ENCODE data around the gene MT1G. TPM values are rescaled to one million over a fixed set of nuclear protein-coding genes. Genes with fewer than 3 reads are reported as not detected.

The MT1G gene
- total and polyA plus RNA-seq, 4 donors, result 152 to 9,444 (median 3,398) TPM

- no peak for TF ChIP-seq REST (IDR thresholded peaks at IDR 0.05)
Measured at GRCh38 chr16:56636616-56637413, 31.1 kb downstream of the MT1G start (continued).

- no peak for DNase-seq (ENCODE audit: low spot score)
- WGBS, result 65% methylated on average over 40 of the region's 40 CpGs
- Histone ChIP-seq H3K9ac (ENCODE audit: low read depth in 1 of 2, low read length in 2 of 2) (no peak overlapping the region), H3K27ac (ENCODE audit: low read depth in 1 of 2, low read length in 2 of 2) (no peak overlapping the region), H3K27me3 (ENCODE audit: control insufficient read depth in 4 of 4, insufficient read depth in 4 of 4, low read length in 3 of 4) (no peaks in the 10 kb centered on the region), H3K4me1 (ENCODE audit: control insufficient read depth in 4 of 4, insufficient read depth in 4 of 4, low read length in 3 of 4) (peaks cover 0 to 39% (median 14%) of the 10 kb centered on the region in 4 donors), H3K4me3 (ENCODE audit: low read depth in 1 of 3, low read length in 3 of 3) (no peak overlapping the region), H3K9me3 (ENCODE audit: control insufficient read depth in 4 of 4, low read length in 3 of 4) (no peaks in the 10 kb centered on the region), H3K36me3 (ENCODE audit: control insufficient read depth in 4 of 4, insufficient read depth in 3 of 4, low read depth in 1 of 4, low read length in 3 of 4) (no peaks in the 10 kb centered on the region)
- no peak for TF ChIP-seq FOXA1 (IDR thresholded peaks at IDR 0.05)
- no peak for TF ChIP-seq HNF4A (conservative IDR thresholded peaks at IDR 0.05)
- TF ChIP-seq MAX (IDR thresholded peaks at IDR 0.05), result no peak
- no peak for TF ChIP-seq ATF3 (IDR thresholded peaks at IDR 0.05)
- TF ChIP-seq SP1 (IDR thresholded peaks at IDR 0.05), result no peak
- no peak for TF ChIP-seq FOXA2 (IDR thresholded peaks at IDR 0.05)
- TF ChIP-seq NR2F2 (IDR thresholded peaks at IDR 0.05), result no peak
- no peak for TF ChIP-seq RXRA (IDR thresholded peaks at IDR 0.05)
- no peak for TF ChIP-seq RAD21 (IDR thresholded peaks at IDR 0.05)
Measured at GRCh38 chr16:56635441-56635967, 32.4 kb downstream of the MT1G start.

- H3K27me3 ChIP-seq (ENCODE audit: control insufficient read depth in 4 of 4, insufficient read depth in 4 of 4, low read length in 3 of 4), result no peaks in the 10 kb centered on the region
- H3K36me3 ChIP-seq (ENCODE audit: control insufficient read depth in 4 of 4, insufficient read depth in 3 of 4, low read depth in 1 of 4, low read length in 3 of 4), result no peaks in the 10 kb centered on the region
- no peak overlapping the region for H3K9ac ChIP-seq (ENCODE audit: low read depth in 1 of 2, low read length in 2 of 2)
- H3K4me1 ChIP-seq (ENCODE audit: control insufficient read depth in 4 of 4, insufficient read depth in 4 of 4, low read length in 3 of 4), result peaks cover 3 to 43% (median 14%) of the 10 kb centered on the region in 4 donors
- no peak for DNase-seq (ENCODE audit: low spot score)
- no peaks in the 10 kb centered on the region for H3K9me3 ChIP-seq (ENCODE audit: control insufficient read depth in 4 of 4, low read length in 3 of 4)
- no peak overlapping the region for H3K27ac ChIP-seq (ENCODE audit: low read depth in 1 of 2, low read length in 2 of 2)
- 71% methylated on average over 47 of the region's 47 CpGs for WGBS
- H3K4me3 ChIP-seq (ENCODE audit: low read depth in 1 of 3, low read length in 3 of 3), result peak overlapping the region in 1 of 3 donors; percentile 93
- TF ChIP-seq GABPA (IDR thresholded peaks at IDR 0.05 in 1 of 2, conservative IDR thresholded peaks at IDR 0.05 in 1 of 2) (no peak), ZBTB33 (IDR thresholded peaks at IDR 0.05) (no peak), CTCF (IDR thresholded peaks at IDR 0.05; ENCODE audit: low read depth, low read length, missing input control) (no peak), RAD21 (IDR thresholded peaks at IDR 0.05) (no peak), RXRA (IDR thresholded peaks at IDR 0.05) (no peak), MAX (IDR thresholded peaks at IDR 0.05) (no peak), NR2F2 (IDR thresholded peaks at IDR 0.05) (no peak), SP1 (IDR thresholded peaks at IDR 0.05) (no peak), HNF4A (conservative IDR thresholded peaks at IDR 0.05) (no peak), EGR1 (IDR thresholded peaks at IDR 0.05; ENCODE audit: low read depth in 2 of 2) (no peak)
Measured at GRCh38 chr16:56634715-56635440, 33.0 kb downstream of the MT1G start.

All from liver (tissue), 9 donors.